C4-2B (cell line): Measurements from ENCODE around the gene CD69.
"Not testable (repeated sequence)": the region's sequence is repeated elsewhere in the genome, so short reads cannot be mapped to it uniquely, and the experiment has no call there.

ENCODE experiments used
- H3K27ac ChIP-seq: fragments of 450-650 bp; 2 replicates; pipeline ENCODE4 v1.5.1; 2017
- ZFX ChIP-seq: fragments of 450-650 bp; IDR thresholded peaks from 2 replicates; pipeline ENCODE4 v1.6.1; 2017
- TF ChIP-seq, protein P1 (sequence below): fragments of 450-650 bp; conservative IDR thresholded peaks from 2 replicates; pipeline ENCODE4 v1.5.1; 2017; ENCODE audit warnings: mild to moderate bottlenecking

CD69 gene

DNA sequence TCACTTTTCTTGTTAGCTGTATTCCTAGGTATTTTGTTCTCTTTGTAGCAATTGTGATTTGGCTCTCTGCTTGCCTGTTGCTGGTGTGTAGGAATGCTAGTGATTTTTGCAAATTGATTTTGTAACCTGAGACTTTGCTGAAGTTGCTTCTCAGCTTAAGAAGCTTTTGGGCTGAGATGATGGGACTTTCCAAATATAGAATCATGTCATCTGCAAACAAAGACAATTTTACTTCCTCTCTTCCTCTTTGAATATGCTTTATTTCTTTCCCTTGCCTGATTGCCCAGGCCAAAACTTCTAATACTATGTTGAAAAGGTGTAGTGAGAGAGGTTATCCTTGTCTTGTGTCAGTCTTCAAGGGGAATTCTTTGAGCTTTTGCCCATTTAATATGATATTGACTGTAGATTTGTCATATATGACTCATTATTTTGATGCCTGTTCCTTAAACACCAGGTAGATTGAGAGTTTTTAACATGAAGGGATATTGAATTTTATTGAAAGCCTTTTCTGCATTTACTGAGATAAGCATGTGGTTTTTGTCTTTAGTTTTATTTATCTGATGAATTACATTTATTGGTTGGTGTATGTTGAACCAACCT lies 54.5 kb downstream of the CD69 start:
- TF ChIP-seq, protein P1, sequence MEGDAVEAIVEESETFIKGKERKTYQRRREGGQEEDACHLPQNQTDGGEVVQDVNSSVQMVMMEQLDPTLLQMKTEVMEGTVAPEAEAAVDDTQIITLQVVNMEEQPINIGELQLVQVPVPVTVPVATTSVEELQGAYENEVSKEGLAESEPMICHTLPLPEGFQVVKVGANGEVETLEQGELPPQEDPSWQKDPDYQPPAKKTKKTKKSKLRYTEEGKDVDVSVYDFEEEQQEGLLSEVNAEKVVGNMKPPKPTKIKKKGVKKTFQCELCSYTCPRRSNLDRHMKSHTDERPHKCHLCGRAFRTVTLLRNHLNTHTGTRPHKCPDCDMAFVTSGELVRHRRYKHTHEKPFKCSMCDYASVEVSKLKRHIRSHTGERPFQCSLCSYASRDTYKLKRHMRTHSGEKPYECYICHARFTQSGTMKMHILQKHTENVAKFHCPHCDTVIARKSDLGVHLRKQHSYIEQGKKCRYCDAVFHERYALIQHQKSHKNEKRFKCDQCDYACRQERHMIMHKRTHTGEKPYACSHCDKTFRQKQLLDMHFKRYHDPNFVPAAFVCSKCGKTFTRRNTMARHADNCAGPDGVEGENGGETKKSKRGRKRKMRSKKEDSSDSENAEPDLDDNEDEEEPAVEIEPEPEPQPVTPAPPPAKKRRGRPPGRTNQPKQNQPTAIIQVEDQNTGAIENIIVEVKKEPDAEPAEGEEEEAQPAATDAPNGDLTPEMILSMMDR, result no peak
- no peak for TF ChIP-seq ZFX
- H3K27ac ChIP-seq, result no peak overlapping the region

DNA sequence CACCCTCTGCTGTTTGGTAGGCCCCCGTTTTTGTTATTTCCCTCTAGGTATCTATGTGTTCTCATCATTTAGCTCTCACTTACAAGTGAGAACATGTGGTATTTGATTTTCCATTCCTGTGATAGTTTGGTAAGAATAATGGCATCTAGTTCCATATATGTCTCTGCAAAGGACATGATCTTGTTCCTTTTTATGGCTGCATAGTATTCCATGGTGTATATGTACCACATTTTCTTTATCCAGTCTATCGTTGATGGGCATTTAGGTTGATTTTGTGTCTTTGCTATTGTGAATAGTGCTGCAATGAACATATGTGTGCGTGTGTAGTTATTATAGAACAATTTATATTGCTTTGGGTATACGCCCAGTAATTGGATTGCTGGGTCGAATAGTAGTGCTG lies 56.1 kb downstream of the CD69 start:
- H3K27ac ChIP-seq, result not testable (repeated sequence)
